Tibial nerve (tissue), 4 donors: ENCODE data around the gene ATP1A4.

Experiments used
- CTCF ChIP-seq, 5 experiments: fragments of 200-600 bp in 3 of 5; fragments of 450-650 bp in 2 of 5; sonication (generic) in 3 of 5; IDR thresholded peaks; one replicate each; pipeline ENCODE4 v1.5.1; 2016 to 2019; ENCODE audit warnings: antibody characterized with exemption in 5 of 5, mild to moderate bottlenecking in 3 of 5, moderate library complexity in 2 of 5
- EP300 ChIP-seq, 2 donors: sonication (generic); formaldehyde crosslinking; IDR thresholded peaks; one replicate each; pipeline ENCODE4 v1.6.1; 2017; ENCODE audit warnings: antibody characterized with exemption in 2 of 2, mild to moderate bottlenecking in 1 of 2
- POLR2A ChIP-seq, 2 donors: fragments of 450-650 bp; IDR thresholded peaks; one replicate each; pipeline ENCODE4 v1.6.1; 2017; ENCODE audit warnings: antibody characterized with exemption in 2 of 2, mild to moderate bottlenecking in 2 of 2, moderate library complexity in 2 of 2

GRCh38 chr1:160209321-160210046 is 58.1 kb downstream of the ATP1A4 start:
- TF ChIP-seq CTCF (IDR thresholded peaks at IDR 0.05) (no peak), POLR2A (IDR thresholded peaks at IDR 0.05) (no peak), EP300 (IDR thresholded peaks at IDR 0.05) (no peak)
